ENCODE data around the gene SERPINI1.

SERPINI1 gene

DNA sequence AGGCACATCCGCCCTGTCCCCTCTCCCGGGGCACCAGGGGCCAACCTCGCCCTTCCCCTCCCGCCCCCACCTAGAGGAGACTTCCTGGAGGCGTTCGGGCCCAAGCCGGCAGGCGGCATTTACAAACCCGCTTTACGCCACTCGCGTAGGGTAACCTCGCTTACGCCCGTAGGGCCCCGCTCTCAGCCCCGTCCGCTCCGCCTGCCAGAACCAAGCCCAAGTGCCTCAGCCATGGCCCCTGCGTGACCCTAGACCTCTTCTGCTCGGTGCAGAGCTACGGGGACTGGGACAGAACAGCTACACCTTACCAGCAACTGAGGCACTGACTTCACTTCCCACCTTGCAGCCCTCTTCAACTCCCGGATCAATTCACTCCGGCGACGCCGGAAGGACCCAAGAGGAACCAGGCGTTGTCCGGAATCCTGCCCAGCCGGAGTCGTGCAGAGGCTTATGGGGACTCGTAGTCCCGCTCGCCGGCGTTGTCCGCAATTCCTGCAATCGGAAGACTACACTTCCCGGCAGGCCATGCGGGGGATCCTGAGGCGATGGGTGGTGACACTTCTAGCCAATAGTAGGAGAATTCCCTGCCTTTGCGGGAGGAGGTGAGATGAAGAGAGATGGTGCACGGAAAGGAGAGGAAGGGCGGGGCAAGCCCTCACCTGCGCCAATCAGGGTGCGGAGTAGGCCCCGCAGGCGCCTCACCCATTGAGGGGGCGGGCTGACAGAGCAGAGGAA, 856 bp upstream of the SERPINI1 start, which contains the start of gene PDCD10:
TSS of gene PDCD10 (minus strand) at position 395 of the 735 bp plus-strand sequence. CDS start 14,735 bp downstream, outside the sequence.
- TF ChIP-seq, protein P1, sequence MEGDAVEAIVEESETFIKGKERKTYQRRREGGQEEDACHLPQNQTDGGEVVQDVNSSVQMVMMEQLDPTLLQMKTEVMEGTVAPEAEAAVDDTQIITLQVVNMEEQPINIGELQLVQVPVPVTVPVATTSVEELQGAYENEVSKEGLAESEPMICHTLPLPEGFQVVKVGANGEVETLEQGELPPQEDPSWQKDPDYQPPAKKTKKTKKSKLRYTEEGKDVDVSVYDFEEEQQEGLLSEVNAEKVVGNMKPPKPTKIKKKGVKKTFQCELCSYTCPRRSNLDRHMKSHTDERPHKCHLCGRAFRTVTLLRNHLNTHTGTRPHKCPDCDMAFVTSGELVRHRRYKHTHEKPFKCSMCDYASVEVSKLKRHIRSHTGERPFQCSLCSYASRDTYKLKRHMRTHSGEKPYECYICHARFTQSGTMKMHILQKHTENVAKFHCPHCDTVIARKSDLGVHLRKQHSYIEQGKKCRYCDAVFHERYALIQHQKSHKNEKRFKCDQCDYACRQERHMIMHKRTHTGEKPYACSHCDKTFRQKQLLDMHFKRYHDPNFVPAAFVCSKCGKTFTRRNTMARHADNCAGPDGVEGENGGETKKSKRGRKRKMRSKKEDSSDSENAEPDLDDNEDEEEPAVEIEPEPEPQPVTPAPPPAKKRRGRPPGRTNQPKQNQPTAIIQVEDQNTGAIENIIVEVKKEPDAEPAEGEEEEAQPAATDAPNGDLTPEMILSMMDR (IDR thresholded peaks at IDR 0.05; ENCODE audit: low read depth, low read length), result no peak
- H3K4me3 ChIP-seq (ENCODE audit: low read depth, low read length), result peak within 1 kb of the TSS; percentile 80

DNA sequence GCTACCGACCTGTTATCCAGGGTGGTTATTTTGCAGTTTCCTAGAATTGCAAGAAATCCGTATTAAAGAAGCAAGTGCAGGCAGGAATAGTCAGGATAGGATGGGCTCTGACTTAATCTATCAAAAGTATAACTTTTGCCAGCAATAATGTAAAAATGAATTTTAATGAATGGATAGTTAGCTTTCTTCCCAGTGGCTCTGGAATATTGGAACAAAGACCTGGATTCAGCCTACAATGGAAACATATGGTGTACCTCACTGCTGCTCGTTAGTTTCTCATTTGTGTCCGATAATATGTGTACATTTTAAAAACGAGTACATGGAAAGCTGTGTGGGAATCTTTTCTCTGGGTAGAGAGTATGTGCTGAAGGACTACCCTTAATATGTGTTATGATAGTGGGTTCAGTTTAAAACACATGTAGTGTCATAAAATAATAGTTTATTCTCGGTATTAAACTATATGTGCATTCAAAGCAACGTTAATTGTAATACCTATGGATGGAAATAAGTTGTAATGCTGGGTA, 805 bp downstream of the SERPINI1 start:
- peak overlapping the region; percentile 80 for H3K4me3 ChIP-seq (ENCODE audit: low read depth, low read length)
- TF ChIP-seq, protein P1 (IDR thresholded peaks at IDR 0.05; ENCODE audit: low read depth, low read length), result no peak

DNA sequence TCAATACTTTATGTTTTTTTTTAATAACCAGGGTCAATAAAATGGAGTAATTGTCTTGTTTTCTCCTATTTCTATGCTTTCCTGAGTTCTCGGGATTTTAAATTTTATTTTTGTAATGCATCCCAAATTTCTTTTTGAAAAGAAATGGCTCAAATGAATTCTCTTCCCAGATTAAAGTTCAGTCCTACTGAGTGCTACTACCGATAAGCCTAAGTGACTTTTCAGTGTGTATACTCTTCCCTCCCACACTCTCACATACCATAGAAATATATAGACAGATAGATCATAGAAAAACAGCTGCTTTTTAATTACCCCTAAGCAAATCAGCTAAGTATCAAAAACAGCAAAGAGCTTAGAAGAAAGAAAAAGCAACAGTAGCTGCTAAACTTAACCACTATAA, 1.5 kb downstream of the SERPINI1 start:
- TF ChIP-seq, protein P1 (IDR thresholded peaks at IDR 0.05; ENCODE audit: low read depth, low read length), result no peak
- H3K4me3 ChIP-seq (ENCODE audit: low read depth, low read length), result no peak overlapping the region

DNA sequence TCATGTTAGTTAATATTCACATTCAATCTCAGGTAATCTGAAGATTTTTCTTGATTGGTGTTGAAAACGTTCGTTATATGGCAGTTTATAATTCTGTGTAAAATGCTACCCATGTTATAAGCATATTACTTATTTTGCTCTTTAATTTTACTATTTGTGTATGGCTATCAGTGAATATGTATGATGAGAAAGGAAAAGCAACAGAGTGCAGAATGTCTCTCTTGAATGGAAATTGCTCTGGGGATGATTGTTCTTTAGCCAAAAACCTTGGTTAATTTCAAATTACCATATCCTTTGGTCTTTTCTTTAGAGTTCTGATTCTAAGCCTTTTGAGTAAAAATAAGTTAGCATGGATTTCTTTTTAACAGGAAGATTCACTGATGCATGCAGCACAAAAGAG, 2.5 kb downstream of the SERPINI1 start:
- TF ChIP-seq, protein P1 (IDR thresholded peaks at IDR 0.05; ENCODE audit: low read depth, low read length), result no peak

DNA sequence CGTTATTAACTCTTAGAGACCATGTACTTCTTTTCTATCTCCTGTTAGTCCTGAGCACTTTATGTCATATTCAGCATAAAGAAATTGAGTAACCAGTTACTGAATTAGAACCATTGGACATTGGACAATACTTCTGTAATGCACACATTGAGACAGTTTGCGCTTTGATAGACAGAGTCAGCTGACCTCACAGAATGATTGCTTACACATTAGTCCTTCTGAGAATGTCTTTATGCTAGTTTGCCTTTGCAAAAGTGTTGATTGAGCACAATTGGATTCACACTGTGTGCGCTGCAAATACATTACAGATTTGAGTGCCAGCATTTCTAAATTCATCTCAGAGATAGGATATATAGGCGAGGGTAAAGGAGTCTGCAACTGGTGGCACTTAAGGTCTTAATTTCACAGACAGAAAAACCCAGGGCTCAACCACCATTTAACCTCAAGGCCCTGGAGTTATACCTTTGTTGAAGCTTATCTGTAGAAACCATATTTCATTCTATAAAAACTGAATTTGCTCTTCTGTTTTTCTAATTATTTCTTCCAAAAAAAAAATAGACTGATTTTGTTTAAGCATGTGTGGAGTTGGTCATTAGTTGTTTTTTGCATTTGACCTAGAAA, 3.8 kb downstream of the SERPINI1 start:
- TF ChIP-seq, protein P1 (IDR thresholded peaks at IDR 0.05; ENCODE audit: low read depth, low read length), result no peak
- H3K4me3 ChIP-seq (ENCODE audit: low read depth, low read length), result no peak overlapping the region

More for the DNA sequence above, 2.5 kb downstream of the SERPINI1 start:
- no peak overlapping the region for H3K4me3 ChIP-seq (ENCODE audit: low read depth, low read length)

- H3K4me3 ChIP-seq (ENCODE audit: low read depth, low read length), result no peak overlapping the region
- TF ChIP-seq, protein P1 (IDR thresholded peaks at IDR 0.05; ENCODE audit: low read depth, low read length), result 0 out of 2 replicates have a peak, but pooled peaks have one; percentile 12
Measured at GRCh38 chr3:167740961-167741587, 5.6 kb downstream of the SERPINI1 start.

Data from WI38 (cell line).